ENCODE data around the gene FLNB. TPM values are rescaled to one million over a fixed set of nuclear protein-coding genes. Genes with fewer than 3 reads are reported as not detected.

FLNB gene
- total and polyA plus RNA-seq, 2 of the 4 experiments (the other 2 are of a cell fraction) = 78.0 to 136 TPM

DNA sequence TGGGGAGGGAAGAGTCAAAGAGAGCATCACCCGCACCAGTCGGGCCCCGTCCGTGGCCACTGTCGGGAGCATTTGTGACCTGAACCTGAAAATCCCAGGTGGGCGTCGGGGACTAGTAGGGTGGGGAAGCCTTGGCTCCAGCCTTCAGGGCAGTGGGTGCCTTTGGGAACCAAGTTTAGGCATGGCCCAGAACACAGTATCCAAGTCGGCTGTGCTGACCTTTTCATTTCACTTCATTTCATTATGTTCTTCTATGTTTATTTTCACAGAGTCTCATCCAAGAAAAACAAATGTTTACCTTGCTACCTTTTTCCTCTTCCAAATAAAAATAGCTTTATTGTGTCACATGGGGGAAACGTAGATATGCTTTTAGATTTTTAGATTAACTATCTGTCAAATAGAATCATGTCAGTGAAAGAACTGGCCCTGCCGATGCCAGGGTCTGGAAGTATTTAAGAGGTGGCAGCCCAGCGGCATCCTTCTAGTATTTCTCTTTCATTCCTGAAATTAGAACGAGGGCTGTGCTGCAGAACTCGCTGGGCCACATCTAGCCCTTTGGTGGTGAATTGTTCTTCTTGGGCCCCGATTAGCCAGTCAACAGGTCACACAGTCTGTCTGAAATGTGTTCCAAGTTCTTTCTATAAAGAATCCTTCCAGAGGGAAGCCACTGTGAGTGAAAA lies 142.0 kb downstream of the FLNB start:
- Histone ChIP-seq H3K9me3 (ENCODE audit: control insufficient read depth, insufficient read depth, low read length) (no peaks in the 10 kb centered on the region), H3K14ac (replicated peaks; ENCODE audit: low read depth, low read length) (no peak overlapping the region), H3K23ac (ENCODE audit: low read depth, low read length) (no peak overlapping the region), H2BK20ac (ENCODE audit: low read depth, low read length) (no peak overlapping the region), H4K91ac (ENCODE audit: insufficient read depth, low read depth, low read length) (no peak overlapping the region), H3K4me3 (ENCODE audit: insufficient read depth, low read depth, low read length) (no peak overlapping the region), H3K18ac (ENCODE audit: low read depth, low read length) (no peak overlapping the region), H3K27me3 (ENCODE audit: control insufficient read depth, insufficient read depth, low read length) (no peaks in the 10 kb centered on the region), H3K27ac (ENCODE audit: insufficient read depth, low read length) (no peak overlapping the region), H3K4ac (ENCODE audit: low read depth, low read length) (no peak overlapping the region), H2AK5ac (ENCODE audit: low read depth, low read length) (no peak overlapping the region), H3K36me3 (ENCODE audit: control insufficient read depth, insufficient read depth, low read length) (peaks cover 84% of the 10 kb centered on the region), H4K5ac (ENCODE audit: low read depth, low read length) (no peak overlapping the region), H2BK5ac (ENCODE audit: low read depth, low read length, poor library complexity, severe bottlenecking) (no peak overlapping the region), H3K9ac (ENCODE audit: low read depth, low read length) (no peak overlapping the region), H2AFZ (replicated peaks; ENCODE audit: low read length, poor library complexity) (no peak overlapping the region), H4K8ac (ENCODE audit: low read depth in 2 of 2, low read length in 2 of 2) (no peak overlapping the region), H2BK15ac (ENCODE audit: low read depth, low read length) (no peak overlapping the region), H4K20me1 (ENCODE audit: insufficient read depth, low read length) (peaks cover 6% of the 10 kb centered on the region), H3K79me1 (ENCODE audit: low read depth in 1 of 2, low read length in 2 of 2) (peaks cover 25 to 34% of the 10 kb centered on the region in 2 experiments), H3K4me2 (ENCODE audit: low read depth, low read length) (no peak overlapping the region), H3K9me1 (ENCODE audit: insufficient read depth, low read length) (peaks cover 33% of the 10 kb centered on the region), H2AK9ac (replicated peaks; ENCODE audit: low read depth, low read length, poor library complexity) (no peak overlapping the region), H3K4me1 (ENCODE audit: control insufficient read depth, insufficient read depth, low read length) (no peaks in the 10 kb centered on the region), H3K56ac (ENCODE audit: extremely low read depth, insufficient read depth, low read length) (no peak overlapping the region), H2BK120ac (ENCODE audit: low read depth, low read length) (no peak overlapping the region)
- no peak for TF ChIP-seq CHD1 (IDR thresholded peaks at IDR 0.05; ENCODE audit: low read depth, low read length)
- no peak for TF ChIP-seq POLR2A (IDR thresholded peaks at IDR 0.05; ENCODE audit: low read depth, low read length)
- no peak for TF ChIP-seq MAFK (IDR thresholded peaks at IDR 0.05; ENCODE audit: low read depth, low read length)
- TF ChIP-seq RFX5 (IDR thresholded peaks at IDR 0.05; ENCODE audit: low read depth, low read length) = no peak
- TF ChIP-seq, protein P1, sequence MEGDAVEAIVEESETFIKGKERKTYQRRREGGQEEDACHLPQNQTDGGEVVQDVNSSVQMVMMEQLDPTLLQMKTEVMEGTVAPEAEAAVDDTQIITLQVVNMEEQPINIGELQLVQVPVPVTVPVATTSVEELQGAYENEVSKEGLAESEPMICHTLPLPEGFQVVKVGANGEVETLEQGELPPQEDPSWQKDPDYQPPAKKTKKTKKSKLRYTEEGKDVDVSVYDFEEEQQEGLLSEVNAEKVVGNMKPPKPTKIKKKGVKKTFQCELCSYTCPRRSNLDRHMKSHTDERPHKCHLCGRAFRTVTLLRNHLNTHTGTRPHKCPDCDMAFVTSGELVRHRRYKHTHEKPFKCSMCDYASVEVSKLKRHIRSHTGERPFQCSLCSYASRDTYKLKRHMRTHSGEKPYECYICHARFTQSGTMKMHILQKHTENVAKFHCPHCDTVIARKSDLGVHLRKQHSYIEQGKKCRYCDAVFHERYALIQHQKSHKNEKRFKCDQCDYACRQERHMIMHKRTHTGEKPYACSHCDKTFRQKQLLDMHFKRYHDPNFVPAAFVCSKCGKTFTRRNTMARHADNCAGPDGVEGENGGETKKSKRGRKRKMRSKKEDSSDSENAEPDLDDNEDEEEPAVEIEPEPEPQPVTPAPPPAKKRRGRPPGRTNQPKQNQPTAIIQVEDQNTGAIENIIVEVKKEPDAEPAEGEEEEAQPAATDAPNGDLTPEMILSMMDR (conservative IDR thresholded peaks at IDR 0.05; ENCODE audit: low read depth, low read length) = no peak
- TF ChIP-seq RAD21 (IDR thresholded peaks at IDR 0.05; ENCODE audit: low read length) = no peak
- no peak for TF ChIP-seq BHLHE40 (IDR thresholded peaks at IDR 0.05; ENCODE audit: low read depth, low read length)
- TF ChIP-seq, protein P2, sequence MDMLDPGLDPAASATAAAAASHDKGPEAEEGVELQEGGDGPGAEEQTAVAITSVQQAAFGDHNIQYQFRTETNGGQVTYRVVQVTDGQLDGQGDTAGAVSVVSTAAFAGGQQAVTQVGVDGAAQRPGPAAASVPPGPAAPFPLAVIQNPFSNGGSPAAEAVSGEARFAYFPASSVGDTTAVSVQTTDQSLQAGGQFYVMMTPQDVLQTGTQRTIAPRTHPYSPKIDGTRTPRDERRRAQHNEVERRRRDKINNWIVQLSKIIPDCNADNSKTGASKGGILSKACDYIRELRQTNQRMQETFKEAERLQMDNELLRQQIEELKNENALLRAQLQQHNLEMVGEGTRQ (IDR thresholded peaks at IDR 0.05; ENCODE audit: low read depth, low read length) = no peak
- TF ChIP-seq RCOR1 (IDR thresholded peaks at IDR 0.05; ENCODE audit: insufficient replicate concordance, low read length) = no peak
- TF ChIP-seq FOS (IDR thresholded peaks at IDR 0.05; ENCODE audit: low read depth, low read length) = no peak
- no peak for ATAC-seq (ENCODE audit: low read depth)
- CTCF ChIA-PET = interaction anchor here (1.1 kb wide), 1 partner anchor 28 kb away, joined by 3 read pairs; no protein-coding TSS in a partner anchor
- intact Hi-C loops (cut with micrococcal nuclease) = no loop called here
- DNase-seq = no peak
- POLR2A ChIA-PET (ENCODE audit: unreplicated experiment) = no interaction called here
- in situ Hi-C loops (cut with MboI; ENCODE audit: low sequenced_read_pairs) = no loop called here
- no TSS peak for BruUV-seq (replicated peaks)
- WGBS, 2 experiments (ENCODE audit: extremely low coverage in 2 of 2, insufficient read length in 1 of 2) = 94% methylated on average over 6 of the region's 14 CpGs; no CpG with 5 or more reads in 1 of the 2 experiments
- dilution Hi-C loops (cut with HindIII; ENCODE audit: low sequenced_read_pairs, unreplicated experiment) = no loop called here
